Esophagus muscularis mucosa (tissue), 4 donors: ENCODE measurements around the gene CDK17. TPM values are rescaled to one million over a fixed set of nuclear protein-coding genes. Genes with fewer than 3 reads are reported as not detected.

Experiments
- DNase-seq: peaks from one replicate; pipeline ENCODE4 v3.0.0-alpha.2; 2017; ENCODE audit errors: extremely low spot score
- H3K27ac ChIP-seq, 4 donors: fragments of 200-600 bp; sonication (generic); replicated peaks in 1 of 4; 1 replicate in 3 of 4; 2 replicates in 1 of 4; pipeline ENCODE4 v1.5.1; 2016 to 2019; ENCODE audit warnings: mild to moderate bottlenecking in 1 of 4
- H3K27me3 ChIP-seq, 4 donors: fragments of 200-600 bp; sonication (generic); one replicate each; pipeline versions ENCODE4 v1.5.1 to v1.6.0; 2016 to 2019
- H3K36me3 ChIP-seq, 4 donors: fragments of 200-600 bp; sonication (generic); one replicate each; pipeline ENCODE4 v1.5.1; 2016 to 2019
- H3K4me1 ChIP-seq, 4 donors: fragments of 200-600 bp; sonication (generic); one replicate each; pipeline ENCODE4 v1.5.1; 2016 to 2019
- H3K4me3 ChIP-seq, 4 donors: fragments of 200-600 bp; sonication (generic); 1 replicate in 2 of 4; 2 replicates in 2 of 4; pipeline ENCODE4 v1.5.1; 2016 to 2019; ENCODE audit warnings: mild to moderate bottlenecking in 4 of 4, moderate library complexity in 1 of 4
- H3K9me3 ChIP-seq, 4 donors: fragments of 200-600 bp; sonication (generic); 1 replicate in 3 of 4; 2 replicates in 1 of 4; pipeline ENCODE4 v1.5.1; 2016 to 2019
- EP300 ChIP-seq: sonication (generic); formaldehyde crosslinking; IDR thresholded peaks from one replicate; pipeline ENCODE4 v1.6.1; 2017; ENCODE audit warnings: antibody characterized with exemption
- POLR2A ChIP-seq: fragments of 450-650 bp; IDR thresholded peaks from one replicate; pipeline ENCODE4 v1.6.1; 2017; ENCODE audit warnings: antibody characterized with exemption, moderate library complexity, mild to moderate bottlenecking, low read depth
- POLR2AphosphoS5 ChIP-seq, 2 donors: sonication (generic); formaldehyde crosslinking; IDR thresholded peaks; one replicate each; pipeline ENCODE4 v1.6.1; 2017; ENCODE audit warnings: antibody characterized with exemption in 2 of 2
- WGBS: methylation state at CpG from one replicate; pipeline ENCODE4 v1.1.5; 2018; 5-methylcytosine and 5-hydroxymethylcytosine counted together
- intact Hi-C: fragments of 100-400 bp; cut with DNase I; formaldehyde crosslinking; loops from one replicate; pipeline ENCODE4 v1.15.1; 2023
- total RNA-seq, 4 donors: library from RNA; depleted of rRNA; stranded (reverse); fragments of >200 nt; gene quantifications; one replicate each; pipeline versions ENCODE4 v1.1.0 to v1.2.1, GENCODE V29; 2016
- TF ChIP-seq, protein P1 (sequence below), 3 experiments: fragments of 200-600 bp in 2 of 3; fragments of 450-650 bp in 1 of 3; sonication (generic) in 2 of 3; IDR thresholded peaks; one replicate each; pipeline ENCODE4 v1.5.1; 2017 to 2019; ENCODE audit warnings: antibody characterized with exemption in 3 of 3, mild to moderate bottlenecking in 2 of 3, moderate library complexity in 1 of 3

Gene CDK17
- total RNA-seq, 4 donors from 2014 or later, result 56.2 to 96.9 (median 68.6) TPM

DNA sequence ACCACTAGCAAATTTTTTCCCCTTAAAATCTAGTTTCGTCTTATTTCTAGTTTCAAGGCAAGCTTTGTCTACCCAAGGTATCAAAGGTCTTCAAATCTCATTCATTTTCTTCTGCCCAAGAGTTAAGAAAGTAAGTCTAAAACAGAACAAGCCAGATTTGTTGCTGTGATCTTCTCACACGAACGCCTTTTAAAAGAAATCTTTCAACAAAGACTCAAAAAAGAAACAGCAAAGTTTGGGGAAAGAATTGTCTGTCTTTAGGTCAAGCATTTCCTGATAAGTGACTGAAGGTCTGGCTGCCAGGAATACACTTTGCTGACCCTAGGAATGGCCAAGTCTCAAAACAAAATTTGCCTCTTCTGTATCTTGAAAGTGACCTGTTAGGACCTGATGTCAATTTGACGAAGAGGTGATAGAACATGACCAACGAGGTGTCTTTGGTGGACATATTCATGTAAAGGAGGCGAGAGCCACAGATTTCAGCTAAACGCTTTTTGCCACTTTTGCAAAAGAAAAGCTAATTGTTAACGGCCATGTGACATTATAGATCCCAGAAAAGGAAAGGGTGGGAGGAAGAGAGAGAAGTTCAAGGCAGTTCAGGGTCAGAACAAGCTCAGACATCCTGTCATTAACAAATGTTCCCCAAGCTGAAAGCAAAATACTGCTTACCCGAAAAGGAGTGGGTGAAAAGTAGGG is 1.7 kb downstream of the CDK17 start:
- H3K4me1 ChIP-seq, result peaks cover 9 to 55% (median 48%) of the 10 kb centered on the region in 4 donors
- intact Hi-C loops, result loop anchor here (1.0 to 10.0 kb wide), 2 partner anchors 94 to 159 kb away; no protein-coding TSS in a partner anchor
- no peaks in the 10 kb centered on the region for H3K36me3 ChIP-seq
- WGBS, result 0% methylated on average over 9 of the region's 9 CpGs
- no peak for DNase-seq
- H3K4me3 ChIP-seq, result peak overlapping the region; percentile 94 to 98 (median 96)
- peak overlapping the region; percentile 100 for H3K27ac ChIP-seq
- TF ChIP-seq EP300 (no peak), POLR2A (no peak)
- TF ChIP-seq, protein P1, sequence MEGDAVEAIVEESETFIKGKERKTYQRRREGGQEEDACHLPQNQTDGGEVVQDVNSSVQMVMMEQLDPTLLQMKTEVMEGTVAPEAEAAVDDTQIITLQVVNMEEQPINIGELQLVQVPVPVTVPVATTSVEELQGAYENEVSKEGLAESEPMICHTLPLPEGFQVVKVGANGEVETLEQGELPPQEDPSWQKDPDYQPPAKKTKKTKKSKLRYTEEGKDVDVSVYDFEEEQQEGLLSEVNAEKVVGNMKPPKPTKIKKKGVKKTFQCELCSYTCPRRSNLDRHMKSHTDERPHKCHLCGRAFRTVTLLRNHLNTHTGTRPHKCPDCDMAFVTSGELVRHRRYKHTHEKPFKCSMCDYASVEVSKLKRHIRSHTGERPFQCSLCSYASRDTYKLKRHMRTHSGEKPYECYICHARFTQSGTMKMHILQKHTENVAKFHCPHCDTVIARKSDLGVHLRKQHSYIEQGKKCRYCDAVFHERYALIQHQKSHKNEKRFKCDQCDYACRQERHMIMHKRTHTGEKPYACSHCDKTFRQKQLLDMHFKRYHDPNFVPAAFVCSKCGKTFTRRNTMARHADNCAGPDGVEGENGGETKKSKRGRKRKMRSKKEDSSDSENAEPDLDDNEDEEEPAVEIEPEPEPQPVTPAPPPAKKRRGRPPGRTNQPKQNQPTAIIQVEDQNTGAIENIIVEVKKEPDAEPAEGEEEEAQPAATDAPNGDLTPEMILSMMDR (IDR thresholded peaks at IDR 0.05), result no peak
- no peaks in the 10 kb centered on the region for H3K27me3 ChIP-seq
- H3K9me3 ChIP-seq, result no peaks in the 10 kb centered on the region

DNA sequence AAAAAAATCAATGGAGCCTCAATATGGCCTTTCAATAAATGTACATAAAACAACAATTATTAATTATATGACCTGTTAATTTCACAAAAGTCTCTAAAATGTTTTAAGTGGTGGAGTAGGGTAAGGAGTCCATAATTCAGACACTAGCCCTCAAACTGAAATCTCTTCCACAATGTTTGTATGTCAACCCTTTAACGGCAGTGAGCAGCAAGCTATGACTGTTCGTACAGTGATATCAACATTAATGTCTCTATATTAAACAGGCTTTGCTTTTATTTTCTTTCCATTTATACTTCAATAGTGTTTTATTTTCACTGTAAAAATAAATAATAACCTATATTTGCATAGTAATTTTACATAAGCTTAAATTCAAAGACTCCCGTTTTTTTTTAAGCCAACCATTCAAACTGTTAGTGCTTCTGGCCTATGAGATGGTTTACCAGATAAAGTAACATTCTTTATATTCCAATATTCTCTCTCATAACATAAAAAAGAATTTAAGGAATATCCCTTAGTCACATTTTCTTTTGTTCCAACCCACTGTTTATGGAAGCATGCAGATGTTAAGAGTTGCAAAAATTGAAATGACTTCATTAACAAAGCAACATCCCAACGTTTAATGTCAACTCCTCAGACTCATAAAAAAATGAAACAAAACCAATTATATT is 2.3 kb downstream of the CDK17 start:
- 11% methylated on average over 4 of the region's 4 CpGs for WGBS
- H3K36me3 ChIP-seq, result no peaks in the 10 kb centered on the region
- H3K27me3 ChIP-seq, result no peaks in the 10 kb centered on the region
- intact Hi-C loops, result loop anchor here (1.0 to 10.0 kb wide), 2 partner anchors 93 to 159 kb away; no protein-coding TSS in a partner anchor
- DNase-seq, result no peak
- no peaks in the 10 kb centered on the region for H3K9me3 ChIP-seq
- H3K4me1 ChIP-seq, result peaks cover 15 to 61% (median 54%) of the 10 kb centered on the region in 4 donors
- no peak for TF ChIP-seq EP300
- TF ChIP-seq, protein P1 (IDR thresholded peaks at IDR 0.05), result no peak
- no peak for TF ChIP-seq POLR2A
- no peak for TF ChIP-seq POLR2AphosphoS5 (IDR thresholded peaks at IDR 0.05)
- H3K27ac ChIP-seq, result peak overlapping the region; percentile 100
- H3K4me3 ChIP-seq, result peak overlapping the region; percentile 94 to 98 (median 96)

DNA sequence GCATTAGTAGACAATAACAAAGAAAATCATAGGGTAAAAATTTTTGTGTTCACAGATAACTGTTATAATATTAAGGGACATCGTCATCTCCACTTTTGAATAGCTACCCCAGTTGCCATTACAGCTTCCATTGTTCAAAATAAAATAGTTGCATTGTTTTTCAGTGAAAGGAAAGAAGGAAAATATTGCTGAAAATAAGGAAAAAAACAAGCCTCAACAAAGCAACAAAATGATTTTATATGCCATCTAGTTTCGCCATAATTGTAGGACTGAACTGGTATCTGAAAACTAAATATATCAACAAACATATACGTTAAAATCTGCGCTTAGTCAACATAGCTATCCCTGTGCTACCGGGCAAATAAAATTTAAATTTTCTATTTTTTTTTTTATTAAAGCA is 3.3 kb downstream of the CDK17 start:
- Histone ChIP-seq H3K27ac (peak overlapping the region; percentile 100), H3K27me3 (no peaks in the 10 kb centered on the region), H3K9me3 (no peaks in the 10 kb centered on the region), H3K4me3 (peak overlapping the region; percentile 94 to 98 (median 96)), H3K36me3 (no peaks in the 10 kb centered on the region), H3K4me1 (peaks cover 24 to 71% (median 64%) of the 10 kb centered on the region in 4 donors)
- intact Hi-C loops, result loop anchor here (10.0 kb wide), 1 partner anchor 92 kb away; no protein-coding TSS in a partner anchor
- no peak for DNase-seq
- TF ChIP-seq POLR2AphosphoS5 (IDR thresholded peaks at IDR 0.05) (no peak), POLR2A (no peak), EP300 (no peak)
- TF ChIP-seq, protein P1 (IDR thresholded peaks at IDR 0.05), result no peak
- 53% methylated on average over 5 of the region's 5 CpGs for WGBS

DNA sequence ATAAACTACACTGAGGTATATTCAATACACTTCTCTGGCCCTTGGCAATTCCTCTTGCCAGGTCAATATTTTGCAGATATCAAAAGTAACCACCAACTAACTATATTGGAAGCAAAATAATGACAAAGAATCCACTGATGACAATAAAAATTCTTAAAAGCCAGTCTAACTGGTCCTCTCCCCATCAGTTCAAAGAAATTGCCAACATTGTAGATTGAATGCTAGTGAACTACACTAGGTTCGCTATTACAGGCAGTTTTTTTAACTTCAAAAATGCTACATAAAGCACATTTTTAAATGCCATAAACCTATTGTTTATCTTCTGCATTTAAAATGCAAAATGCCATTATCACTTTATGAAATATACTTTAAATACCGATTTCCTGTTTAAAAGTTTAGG is 4.0 kb downstream of the CDK17 start:
- Histone ChIP-seq H3K4me1 (peaks cover 27 to 71% (median 64%) of the 10 kb centered on the region in 4 donors), H3K27me3 (no peaks in the 10 kb centered on the region), H3K27ac (peak overlapping the region; percentile 55 to 100 (median 100)), H3K4me3 (peak overlapping the region in 1 of 4 donors; percentile 97), H3K9me3 (no peaks in the 10 kb centered on the region), H3K36me3 (no peaks in the 10 kb centered on the region)
- no peak for TF ChIP-seq EP300
- TF ChIP-seq POLR2A, result no peak
- no peak for TF ChIP-seq POLR2AphosphoS5 (IDR thresholded peaks at IDR 0.05)
- TF ChIP-seq, protein P1 (IDR thresholded peaks at IDR 0.05), result no peak
- DNase-seq, result no peak
- 87% methylated on average over 2 of the region's 2 CpGs for WGBS
- intact Hi-C loops, result loop anchor here (10.0 kb wide), 1 partner anchor 91 kb away; no protein-coding TSS in a partner anchor
